ENCODE data around the gene NOP14. TPM values are rescaled to one million over a fixed set of nuclear protein-coding genes. Genes with fewer than 3 reads are reported as not detected.

NOP14 gene
- total RNA-seq, 1 donor from 2014 or later: 16.1 TPM

DNA sequence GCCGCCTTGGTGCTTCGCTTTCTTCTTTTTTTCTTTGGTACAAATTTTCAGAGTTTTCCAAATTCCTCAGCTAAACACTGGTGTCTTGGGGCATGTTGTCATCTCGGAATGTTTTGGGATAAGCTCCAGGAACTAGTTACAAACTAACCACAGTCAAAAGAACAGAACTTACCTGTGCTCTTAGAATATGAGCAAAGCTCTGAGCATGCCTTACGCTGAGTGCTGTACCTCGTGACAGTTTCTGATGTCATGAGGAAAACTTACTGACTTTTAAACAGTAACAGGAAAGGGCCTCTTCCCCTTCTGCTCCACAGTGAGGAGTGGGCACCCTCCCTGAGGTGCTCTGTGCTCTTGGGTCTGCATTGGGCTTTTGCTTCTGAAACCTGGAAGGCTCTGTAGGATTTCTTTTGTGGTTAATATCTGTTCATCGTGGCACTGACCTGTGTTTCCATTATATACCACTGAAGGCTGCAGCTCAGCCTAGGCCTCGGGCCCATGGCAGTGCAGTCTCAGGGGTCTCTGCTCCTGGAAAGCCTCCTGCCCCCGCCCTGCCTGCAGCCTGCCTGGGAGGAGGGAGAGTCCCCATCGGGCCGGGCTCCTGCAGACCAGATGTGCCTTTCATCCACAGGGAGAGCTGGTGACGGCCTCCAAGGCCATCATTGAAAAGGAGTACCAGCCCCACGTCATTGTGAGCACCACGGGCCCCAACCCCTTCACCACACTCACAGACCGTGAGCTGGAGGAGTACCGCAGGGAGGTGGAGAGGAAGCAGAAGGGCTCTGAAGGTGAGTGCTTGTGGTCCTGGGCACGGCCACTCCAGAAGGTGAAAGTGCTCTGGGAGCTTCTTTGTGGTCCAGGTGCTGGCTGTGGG is 48.7 kb downstream of the NOP14 start:
- no peak for DNase-seq (ENCODE audit: low read depth in 2 of 2)

DNA sequence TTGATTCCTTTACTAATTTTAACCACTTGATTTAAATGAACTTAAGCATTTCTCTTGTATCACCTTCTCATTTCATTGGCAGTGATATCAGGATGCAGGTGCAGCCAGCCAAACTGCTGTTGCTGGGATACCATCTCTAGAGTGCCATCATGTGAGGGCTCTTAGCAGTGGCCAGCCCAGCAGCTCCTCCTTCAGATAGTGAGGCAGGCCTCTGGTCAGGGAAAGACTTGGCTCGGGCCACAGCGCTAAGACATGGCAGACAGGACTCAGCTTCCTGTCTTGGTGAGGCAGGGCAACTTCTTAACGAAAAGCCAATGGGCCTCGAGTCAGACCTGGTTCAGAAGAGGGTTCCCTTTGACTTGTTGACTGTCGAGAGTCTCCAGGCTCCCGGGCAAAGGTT is 50.0 kb downstream of the NOP14 start:
- peak in 1 of 2 donors; percentile 24 for DNase-seq (ENCODE audit: low read depth in 2 of 2)

DNA sequence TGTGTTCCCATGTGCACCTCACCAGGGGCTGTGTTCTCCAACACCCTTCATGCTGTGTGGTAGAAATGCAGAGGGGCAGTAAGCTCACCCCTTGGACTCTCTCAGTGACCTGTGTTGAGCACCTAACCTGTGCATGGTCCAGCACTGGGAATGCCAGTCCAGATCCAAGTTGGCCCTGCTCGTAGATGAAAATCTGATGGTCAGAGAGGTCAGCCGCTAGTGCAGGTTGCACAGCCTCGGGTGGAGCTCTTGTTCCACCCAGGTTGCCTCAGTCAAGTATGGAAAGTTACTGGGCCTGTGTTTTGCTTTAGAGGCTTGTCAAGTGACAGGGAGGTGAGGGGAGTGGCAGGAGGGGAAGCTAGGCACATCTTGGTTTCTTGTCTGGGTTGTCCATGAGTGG is 51.3 kb downstream of the NOP14 start:
- no peak for DNase-seq (ENCODE audit: low read depth in 2 of 2)

- no peak for DNase-seq (ENCODE audit: low read depth in 2 of 2)
Measured at GRCh38 chr4:2910409-2910808, 52.8 kb downstream of the NOP14 start.

DNA sequence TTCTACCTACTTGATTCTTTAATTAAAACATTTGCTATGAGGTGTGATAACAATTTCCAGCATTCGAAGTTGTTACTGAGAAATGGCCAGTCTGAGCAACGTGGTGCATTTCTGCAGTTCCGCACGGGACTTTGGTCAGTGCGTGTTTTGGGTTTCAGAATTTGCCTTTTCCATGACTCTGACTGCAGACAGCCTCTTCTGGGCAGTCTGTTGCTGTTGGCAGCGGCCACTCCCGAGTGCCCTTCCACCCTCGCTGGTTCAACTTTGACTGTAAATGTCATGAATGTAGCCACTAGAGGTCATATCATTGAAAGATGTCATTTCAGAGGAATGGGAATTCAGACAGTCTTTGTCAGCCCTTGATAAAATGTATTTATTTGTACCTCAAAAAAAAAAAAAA is 53.6 kb downstream of the NOP14 start:
- no peak for DNase-seq (ENCODE audit: low read depth in 2 of 2)

- DNase-seq (ENCODE audit: low read depth in 2 of 2): no peak
Measured at GRCh38 chr4:2908686-2909085, 54.5 kb downstream of the NOP14 start.

- no peak for DNase-seq (ENCODE audit: low read depth in 2 of 2)
Measured at GRCh38 chr4:2907706-2908293, 55.4 kb downstream of the NOP14 start.

GRCh38 chr4:2907226-2907625 is 56.0 kb downstream of the NOP14 start:
- DNase-seq (ENCODE audit: low read depth in 2 of 2): no peak

- DNase-seq (ENCODE audit: low read depth in 2 of 2): no peak
Measured at GRCh38 chr4:2906218-2906617, 57.0 kb downstream of the NOP14 start.

- no peak for DNase-seq (ENCODE audit: low read depth in 2 of 2)
Measured at GRCh38 chr4:2905544-2905943, 57.7 kb downstream of the NOP14 start.

DNA sequence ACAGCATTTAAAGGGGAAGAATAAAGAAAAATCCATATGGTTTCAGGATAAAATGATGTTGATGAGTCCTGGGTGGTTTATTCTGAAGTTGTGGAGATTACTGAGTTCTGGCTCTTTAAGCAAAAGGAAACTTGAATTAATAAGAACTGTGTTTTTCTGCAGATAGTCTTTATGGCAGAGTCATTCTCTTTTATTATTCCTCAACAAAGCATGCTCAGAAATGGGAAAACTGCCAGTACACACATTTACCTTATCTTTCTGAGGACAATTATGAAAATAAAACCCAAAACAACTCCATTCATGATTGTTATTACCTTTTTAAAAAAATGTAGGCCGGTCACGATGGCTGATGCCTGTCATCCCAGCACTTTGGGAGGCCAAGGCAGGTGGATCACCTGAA is 61.1 kb downstream of the NOP14 start:
- DNase-seq (ENCODE audit: low read depth in 2 of 2): peak in 1 of 2 donors; percentile 54

GRCh38 chr4:2901186-2901585 is 62.0 kb downstream of the NOP14 start:
- DNase-seq (ENCODE audit: low read depth in 2 of 2): no peak

GRCh38 chr4:2900741-2901140 is 62.5 kb downstream of the NOP14 start:
- no peak for DNase-seq (ENCODE audit: low read depth in 2 of 2)

GRCh38 chr4:2898001-2898400 is 65.2 kb downstream of the NOP14 start:
- DNase-seq (ENCODE audit: low read depth in 2 of 2): no peak

- peak; percentile 39 to 85 for DNase-seq (ENCODE audit: low read depth in 2 of 2)
Measured at GRCh38 chr4:2893772-2894171, 69.4 kb downstream of the NOP14 start.

- DNase-seq (ENCODE audit: low read depth in 2 of 2): peak in 1 of 2 donors; percentile 43
Measured at GRCh38 chr4:2891294-2891693, 71.9 kb downstream of the NOP14 start.

GRCh38 chr4:2888886-2889285 is 74.3 kb downstream of the NOP14 start:
- DNase-seq (ENCODE audit: low read depth in 2 of 2): no peak

Other genes with a start within 250 kb of the NOP14 start
- gene TNIP2, start 207.1 kb downstream of the NOP14 start, total RNA-seq: 58.4 and 70.6 TPM in 2 replicates
- gene SH3BP2, start 170.3 kb downstream of the NOP14 start, total RNA-seq: 12.2 and 14.5 TPM in 2 replicates
- gene ADD1, start 119.6 kb downstream of the NOP14 start, total RNA-seq: 129 and 156 TPM in 2 replicates
- gene GRK4, start 165 bp upstream of the NOP14 start, total RNA-seq: 1.3 and 3.0 TPM in 2 replicates
- not detected in 2 replicates for gene HTT-AS, start 111.1 kb upstream of the NOP14 start, total RNA-seq
- 26.6 and 34.3 TPM in 2 replicates for gene HTT, start 111.3 kb upstream of the NOP14 start, total RNA-seq